Naive B cell (primary cell): ENCODE measurements around the gene ST3GAL6. TPM values are rescaled to one million over a fixed set of nuclear protein-coding genes. Genes with fewer than 3 reads are reported as not detected.
A peak's percentile ranks its signal among the peaks of the same experiment; 100 is the strongest.

ENCODE experiments used
- ATAC-seq, 2 donors: fragments of 150-1000 bp; cut with Tn5 transposase; 2 replicates each; pipeline ENCODE4 v1.10.0; 2021; ENCODE audit warnings: low read depth in 2 of 2, mild to moderate bottlenecking in 2 of 2, moderate library complexity in 2 of 2
- DNase-seq: peaks from one replicate; pipeline ENCODE4 v3.0.0; 2022
- H3K27ac Mint-ChIP-seq, 6 donors: one replicate each; pipeline ENCODE4 v1.8.0; 2020 to 2022; ENCODE audit warnings: mild to moderate bottlenecking in 6 of 6, mixed read lengths in 6 of 6, moderate library complexity in 5 of 6, inconsistent platforms in 2 of 6
- H3K27me3 Mint-ChIP-seq, 3 donors: one replicate each; pipeline ENCODE4 v1.8.0; 2021 to 2022; ENCODE audit warnings: mixed read lengths in 3 of 3, mild to moderate bottlenecking in 1 of 3
- H3K36me3 Mint-ChIP-seq, 2 donors: one replicate each; pipeline ENCODE4 v1.8.0; 2020 to 2022; ENCODE audit warnings: mixed read lengths in 2 of 2, inconsistent platforms in 1 of 2, mild to moderate bottlenecking in 1 of 2
- H3K4me1 Mint-ChIP-seq, 3 donors: one replicate each; pipeline ENCODE4 v1.8.0; 2020 to 2022; ENCODE audit warnings: mixed read lengths in 3 of 3, inconsistent platforms in 1 of 3, mild to moderate bottlenecking in 1 of 3, moderate library complexity in 1 of 3
- H3K4me3 Mint-ChIP-seq, 8 donors: one replicate each; pipeline ENCODE4 v1.8.0; 2020 to 2022; ENCODE audit warnings: mild to moderate bottlenecking in 8 of 8, mixed read lengths in 8 of 8, moderate library complexity in 8 of 8, inconsistent platforms in 2 of 8
- H3K9me3 Mint-ChIP-seq, 7 donors: one replicate each; pipeline ENCODE4 v1.8.0; 2020 to 2022; ENCODE audit warnings: mixed read lengths in 7 of 7, mild to moderate bottlenecking in 5 of 7, inconsistent platforms in 2 of 7, moderate library complexity in 1 of 7
- polyA plus RNA-seq, 6 donors: library from polyadenylated mRNA; unstranded; fragments of 300-500 nt; fragmentation: Illumina TruSeq; gene quantifications; one replicate each; pipeline ENCODE4 v1.2.3, GENCODE V29; 2021; ENCODE audit warnings: low read depth in 6 of 6

ST3GAL6 gene
- polyA plus RNA-seq, 6 donors from 2014 or later, result 0.18 to 1.2 (median 0.31) TPM; not detected in 2

- no peak for DNase-seq
- H3K27me3 Mint-ChIP-seq, result peaks cover 0 to 16% (median 6%) of the 10 kb centered on the region in 3 donors
- H3K9me3 Mint-ChIP-seq, result no peaks in the 10 kb centered on the region
- ATAC-seq, result no peak
- H3K4me1 Mint-ChIP-seq, result no peaks in the 10 kb centered on the region
- no peak overlapping the region for H3K4me3 Mint-ChIP-seq
- no peaks in the 10 kb centered on the region for H3K36me3 Mint-ChIP-seq
- peak overlapping the region in 1 of 6 donors; percentile 17 for H3K27ac Mint-ChIP-seq
Measured at GRCh38 chr3:98745718-98746117, 17.4 kb upstream of the ST3GAL6 start.

GRCh38 chr3:98746122-98746521 is 17.0 kb upstream of the ST3GAL6 start:
- DNase-seq, result no peak
- no peaks in the 10 kb centered on the region for H3K4me1 Mint-ChIP-seq
- no peaks in the 10 kb centered on the region for H3K9me3 Mint-ChIP-seq
- H3K27me3 Mint-ChIP-seq, result peaks cover 0 to 16% (median 6%) of the 10 kb centered on the region in 3 donors
- no peak overlapping the region for H3K4me3 Mint-ChIP-seq
- peak overlapping the region in 1 of 6 donors; percentile 17 for H3K27ac Mint-ChIP-seq
- ATAC-seq, result no peak
- no peaks in the 10 kb centered on the region for H3K36me3 Mint-ChIP-seq

GRCh38 chr3:98746882-98747281 is 16.3 kb upstream of the ST3GAL6 start:
- no peaks in the 10 kb centered on the region for H3K36me3 Mint-ChIP-seq
- peak overlapping the region in 1 of 6 donors; percentile 43 for H3K27ac Mint-ChIP-seq
- ATAC-seq (no peak), DNase-seq (no peak)
- no peaks in the 10 kb centered on the region for H3K9me3 Mint-ChIP-seq
- H3K4me1 Mint-ChIP-seq, result no peaks in the 10 kb centered on the region
- no peak overlapping the region for H3K4me3 Mint-ChIP-seq
- H3K27me3 Mint-ChIP-seq, result peaks cover 0 to 16% (median 6%) of the 10 kb centered on the region in 3 donors

- Mint-ChIP-seq H3K27ac (no peak overlapping the region), H3K4me3 (no peak overlapping the region), H3K36me3 (no peaks in the 10 kb centered on the region), H3K9me3 (peaks cover 0 to 4% (median 0%) of the 10 kb centered on the region in 7 donors), H3K27me3 (peaks cover 6 to 16% (median 9%) of the 10 kb centered on the region in 3 donors), H3K4me1 (no peaks in the 10 kb centered on the region)
- DNase-seq (no peak), ATAC-seq (no peak)
Measured at GRCh38 chr3:98750276-98750919, 12.7 kb upstream of the ST3GAL6 start.

- no peaks in the 10 kb centered on the region for H3K4me1 Mint-ChIP-seq
- DNase-seq (no peak), ATAC-seq (no peak)
- no peak overlapping the region for H3K4me3 Mint-ChIP-seq
- no peak overlapping the region for H3K27ac Mint-ChIP-seq
- no peaks in the 10 kb centered on the region for H3K36me3 Mint-ChIP-seq
- H3K9me3 Mint-ChIP-seq, result peaks cover 0 to 4% (median 0%) of the 10 kb centered on the region in 7 donors
- peaks cover 0 to 11% (median 0%) of the 10 kb centered on the region in 3 donors for H3K27me3 Mint-ChIP-seq
Measured at GRCh38 chr3:98754483-98754882, 8.7 kb upstream of the ST3GAL6 start.

- Mint-ChIP-seq H3K27me3 (peaks cover 0 to 11% (median 0%) of the 10 kb centered on the region in 3 donors), H3K27ac (no peak overlapping the region), H3K4me3 (no peak overlapping the region), H3K36me3 (no peaks in the 10 kb centered on the region), H3K9me3 (peaks cover 0 to 4% (median 0%) of the 10 kb centered on the region in 7 donors), H3K4me1 (no peaks in the 10 kb centered on the region)
- DNase-seq (no peak), ATAC-seq (no peak)
Measured at GRCh38 chr3:98755601-98756000, 7.5 kb upstream of the ST3GAL6 start.

GRCh38 chr3:98759629-98760028 is 3.5 kb upstream of the ST3GAL6 start:
- DNase-seq (no peak), ATAC-seq (no peak)
- H3K4me3 Mint-ChIP-seq, result no peak overlapping the region
- H3K27ac Mint-ChIP-seq, result no peak overlapping the region
- H3K9me3 Mint-ChIP-seq, result no peaks in the 10 kb centered on the region
- H3K36me3 Mint-ChIP-seq, result no peaks in the 10 kb centered on the region
- peaks cover 0 to 6% (median 0%) of the 10 kb centered on the region in 3 donors for H3K27me3 Mint-ChIP-seq
- peaks cover 13 to 32% (median 30%) of the 10 kb centered on the region in 3 donors for H3K4me1 Mint-ChIP-seq

- H3K9me3 Mint-ChIP-seq, result no peaks in the 10 kb centered on the region
- peaks cover 13 to 32% (median 30%) of the 10 kb centered on the region in 3 donors for H3K4me1 Mint-ChIP-seq
- ATAC-seq (peak in 1 of 2 donors; percentile 59), DNase-seq (no peak)
- H3K36me3 Mint-ChIP-seq, result no peaks in the 10 kb centered on the region
- H3K4me3 Mint-ChIP-seq, result peak overlapping the region in 3 of 8 donors; percentile 1 to 48 (median 18)
- peak overlapping the region in 2 of 6 donors; percentile 63 to 74 for H3K27ac Mint-ChIP-seq
- no peaks in the 10 kb centered on the region for H3K27me3 Mint-ChIP-seq
Measured at GRCh38 chr3:98761643-98762229, 1.4 kb upstream of the ST3GAL6 start.

GRCh38 chr3:98763819-98764418 is 779 bp downstream of the ST3GAL6 start:
- Mint-ChIP-seq H3K9me3 (no peaks in the 10 kb centered on the region), H3K4me1 (peaks cover 13 to 32% (median 30%) of the 10 kb centered on the region in 3 donors), H3K27me3 (no peaks in the 10 kb centered on the region), H3K4me3 (peak overlapping the region in 3 of 8 donors; percentile 41 to 65 (median 61)), H3K36me3 (no peaks in the 10 kb centered on the region), H3K27ac (peak overlapping the region in 2 of 6 donors; percentile 31 to 52)
- ATAC-seq, result no peak
- no peak for DNase-seq

- ATAC-seq (no peak), DNase-seq (no peak)
- no peaks in the 10 kb centered on the region for H3K36me3 Mint-ChIP-seq
- H3K4me3 Mint-ChIP-seq, result peak overlapping the region in 2 of 8 donors; percentile 26 to 41
- peaks cover 13 to 32% (median 30%) of the 10 kb centered on the region in 3 donors for H3K4me1 Mint-ChIP-seq
- H3K9me3 Mint-ChIP-seq, result no peaks in the 10 kb centered on the region
- H3K27ac Mint-ChIP-seq, result no peak overlapping the region
- H3K27me3 Mint-ChIP-seq, result no peaks in the 10 kb centered on the region
Measured at GRCh38 chr3:98764472-98764884, 1.3 kb downstream of the ST3GAL6 start.

- H3K4me3 Mint-ChIP-seq, result no peak overlapping the region
- H3K27me3 Mint-ChIP-seq, result no peaks in the 10 kb centered on the region
Measured at GRCh38 chr3:98765721-98766120, 2.6 kb downstream of the ST3GAL6 start.

GRCh38 chr3:98766924-98767323 is 3.8 kb downstream of the ST3GAL6 start:
- no peak for ATAC-seq
- H3K4me1 Mint-ChIP-seq, result peaks cover 12 to 26% (median 22%) of the 10 kb centered on the region in 3 donors
- H3K4me3 Mint-ChIP-seq, result no peak overlapping the region

More at GRCh38 chr3:98765721-98766120, 2.6 kb downstream of the ST3GAL6 start:
- H3K36me3 Mint-ChIP-seq, result no peaks in the 10 kb centered on the region
- ATAC-seq (no peak), DNase-seq (no peak)
- H3K4me1 Mint-ChIP-seq, result peaks cover 13 to 34% (median 32%) of the 10 kb centered on the region in 3 donors
- H3K27ac Mint-ChIP-seq, result no peak overlapping the region
- H3K9me3 Mint-ChIP-seq, result no peaks in the 10 kb centered on the region

GRCh38 chr3:98768961-98769360 is 5.8 kb downstream of the ST3GAL6 start:
- H3K4me3 Mint-ChIP-seq, result no peak overlapping the region
- no peaks in the 10 kb centered on the region for H3K36me3 Mint-ChIP-seq
- DNase-seq, result no peak
- no peak for ATAC-seq
- H3K27ac Mint-ChIP-seq, result no peak overlapping the region
- no peaks in the 10 kb centered on the region for H3K27me3 Mint-ChIP-seq
- no peaks in the 10 kb centered on the region for H3K9me3 Mint-ChIP-seq
- peaks cover 0 to 11% (median 6%) of the 10 kb centered on the region in 3 donors for H3K4me1 Mint-ChIP-seq

More at GRCh38 chr3:98766924-98767323, 3.8 kb downstream of the ST3GAL6 start:
- Mint-ChIP-seq H3K9me3 (no peaks in the 10 kb centered on the region), H3K27ac (no peak overlapping the region), H3K27me3 (no peaks in the 10 kb centered on the region), H3K36me3 (no peaks in the 10 kb centered on the region)
- no peak for DNase-seq

GRCh38 chr3:98769448-98769847 is 6.3 kb downstream of the ST3GAL6 start:
- no peak for DNase-seq
- no peak overlapping the region for H3K27ac Mint-ChIP-seq
- H3K4me1 Mint-ChIP-seq, result peaks cover 0 to 6% (median 2%) of the 10 kb centered on the region in 3 donors
- no peaks in the 10 kb centered on the region for H3K36me3 Mint-ChIP-seq
- no peaks in the 10 kb centered on the region for H3K9me3 Mint-ChIP-seq
- H3K4me3 Mint-ChIP-seq, result no peak overlapping the region
- H3K27me3 Mint-ChIP-seq, result no peaks in the 10 kb centered on the region
- ATAC-seq, result no peak
